GM12878 (cell line): ENCODE measurements around the gene REN. TPM values are rescaled to one million over a fixed set of nuclear protein-coding genes. Genes with fewer than 3 reads are reported as not detected.
A peak's percentile ranks its signal among the peaks of the same experiment; 100 is the strongest.

Source experiments
- ATAC-seq: fragments of 200-7000 bp; cut with Tn5 transposase; 3 replicates; pipeline ENCODE4 v1.9.1; 2020; ENCODE audit warnings: mild to moderate bottlenecking, moderate library complexity
- BruUV-seq: library from RNA; stranded (reverse); fragments of 400-500 nt; replicated peaks from 2 replicates; lab custom pipeline; 2021; lab: Mats Ljungman, UMichigan
- CTCF ChIA-PET: fragments of 300-600 bp; sonication (Branson Sonifier 250); formaldehyde crosslinking; extraction: SDS; loops from one replicate; lab custom pipeline; 2021; ENCODE audit warnings: inconsistent platforms; lab: Yijun Ruan, JAX
- POLR2A ChIA-PET: fragments of 350-600 bp; formaldehyde crosslinking; extraction: SDS; loops from one replicate; lab custom pipeline; 2021; ENCODE audit warnings: inconsistent platforms; lab: Charles Lee
- RAD21 ChIA-PET: fragments of 300-600 bp; sonication (Branson Sonifier 250); formaldehyde crosslinking; loops from one replicate; lab custom pipeline; 2023; ENCODE audit warnings: antibody characterized with exemption; ENCODE audit not compliant: unreplicated experiment; lab: Charles Lee
- SMC1A ChIA-PET: fragments of 300-600 bp; sonication (Branson Sonifier 250); formaldehyde crosslinking; loops from one replicate; lab custom pipeline; 2023; ENCODE audit not compliant: unreplicated experiment, uncharacterized antibody; lab: Charles Lee
- DNase-seq: peaks from one replicate; pipeline ENCODE4 v3.0.0-alpha.2; 2011; ENCODE audit warnings: low read depth, low spot score
- FAIRE-seq: peaks from 3 replicates; lab custom pipeline; 2011; peaks lifted over from hg19 to GRCh38; lab: Jason Lieb, UNC
- H2AFZ ChIP-seq: 2 replicates; pipeline ENCODE4 v1.6.0; 2011; ENCODE audit warnings: low read depth, low read length, control low read depth; ENCODE audit not compliant: control insufficient read depth
- H3K27ac ChIP-seq: 2 replicates; pipeline ENCODE4 v1.5.1; 2011; ENCODE audit warnings: control low read depth; ENCODE audit not compliant: control insufficient read depth, insufficient read depth
- H3K27me3 ChIP-seq, 2 experiments: replicated peaks in 1 of 2; 2 replicates each; pipeline versions ENCODE4 v1.6.0 to v1.6.1; 2011; ENCODE audit warnings: low read length in 1 of 2; ENCODE audit not compliant: control insufficient read depth in 2 of 2, insufficient read depth in 2 of 2
- H3K36me3 ChIP-seq, 2 experiments: 2 replicates each; pipeline ENCODE4 v1.5.1; 2011; ENCODE audit warnings: low read length in 1 of 2; ENCODE audit not compliant: control insufficient read depth in 2 of 2, insufficient read depth in 2 of 2
- H3K4me1 ChIP-seq: 2 replicates; pipeline ENCODE4 v1.6.1; 2011; ENCODE audit warnings: mild to moderate bottlenecking, low read length, moderate library complexity, mixed read lengths; ENCODE audit not compliant: control insufficient read depth, insufficient read depth
- H3K4me2 ChIP-seq: 2 replicates; pipeline ENCODE4 v1.6.0; 2011; ENCODE audit warnings: control low read depth; ENCODE audit not compliant: control insufficient read depth, insufficient read depth
- H3K4me3 ChIP-seq: fragments of 200-600 bp; sonication (generic); 2 replicates; pipeline ENCODE4 v1.5.1; 2016
- H3K79me2 ChIP-seq: 2 replicates; pipeline ENCODE4 v1.6.0; 2011; ENCODE audit warnings: low read length; ENCODE audit not compliant: control insufficient read depth, insufficient read depth
- H3K9ac ChIP-seq: 2 replicates; pipeline ENCODE4 v1.8.0; 2011; ENCODE audit warnings: low read length, control low read depth, mixed read lengths; ENCODE audit not compliant: control insufficient read depth, insufficient read depth
- H3K9me3 ChIP-seq: replicated peaks from 3 replicates; pipeline ENCODE4 v1.5.1; 2011; ENCODE audit warnings: mild to moderate bottlenecking, low read length; ENCODE audit not compliant: control insufficient read depth, insufficient read depth
- H4K20me1 ChIP-seq: 2 replicates; pipeline ENCODE4 v1.6.0; 2011; ENCODE audit not compliant: control insufficient read depth, insufficient read depth
- CHD2 ChIP-seq: IDR thresholded peaks from 2 replicates; pipeline ENCODE4 v1.6.1; 2011; ENCODE audit warnings: low read depth, low read length, improper control_type of control experiment, borderline replicate concordance
- JUND ChIP-seq: IDR thresholded peaks from 2 replicates; pipeline ENCODE4 v1.6.1; 2012; ENCODE audit warnings: low read depth, mild to moderate bottlenecking, low read length, improper control_type of control experiment, moderate library complexity
- MTA2 ChIP-seq: fragments of 450-650 bp; IDR thresholded peaks from 2 replicates; pipeline ENCODE4 v1.6.1; 2016; ENCODE audit warnings: low read depth, mild to moderate bottlenecking, moderate library complexity
- MXI1 ChIP-seq: fragments of 150-350 bp; IDR thresholded peaks from 2 replicates; pipeline ENCODE4 v1.6.1; 2011; ENCODE audit warnings: low read depth, mild to moderate bottlenecking, inconsistent platforms, low read length, improper control_type of control experiment
- RAD51 ChIP-seq: fragments of 450-650 bp; IDR thresholded peaks from 2 replicates; pipeline ENCODE4 v1.6.1; 2016; ENCODE audit warnings: moderate library complexity, mild to moderate bottlenecking, inconsistent platforms
- SMARCA5 ChIP-seq: fragments of 450-650 bp; IDR thresholded peaks from 2 replicates; pipeline ENCODE4 v1.6.1; 2017; ENCODE audit warnings: mild to moderate bottlenecking
- YY1 ChIP-seq: IDR thresholded peaks from 2 replicates; pipeline ENCODE4 v1.6.1; 2011; ENCODE audit warnings: low read depth, mild to moderate bottlenecking, low read length
- WGBS: methylation state at CpG from one replicate; pipeline ENCODE4 v1.1.6; 2016; ENCODE audit warnings: low lambda C conversion rate; ENCODE audit not compliant: insufficient replicate concordance, insufficient coverage; ENCODE audit errors: missing lambda C conversion rate; 5-methylcytosine and 5-hydroxymethylcytosine counted together
- in situ Hi-C: fragments of 300-500 bp; cut with MboI; formaldehyde crosslinking; loops from 9 replicates; pipeline ENCODE4 v1.14.3; 2018; ENCODE audit warnings: mixed read lengths
- intact Hi-C: fragments of 100-400 bp; cut with micrococcal nuclease; formaldehyde crosslinking; loops from one replicate; pipeline ENCODE4 v1.14.2; 2022; ENCODE audit not compliant: unreplicated experiment
- polyA plus RNA-seq, 11 experiments: library from polyadenylated mRNA; depleted of rRNA in 4 of 11; unstranded in 6 of 11; stranded (reverse) in 5 of 11; fragments of >200 nt; fragmentation: Nextera tagmentation in 4 of 11; fragmentation: Illumina TruSeq in 1 of 11; extraction: Ambion mirVana in 4 of 11; extraction: Trizol in 1 of 11; gene quantifications; 1 replicate in 1 of 11; 2 replicates in 10 of 11; pipeline versions ENCODE4 v1.2.1 to v1.2.3, GENCODE V29; 2011 to 2016; ENCODE audit warnings: inconsistent platforms in 2 of 11, missing spikeins in 2 of 11, low read depth in 1 of 11
- total RNA-seq, 4 experiments: library from RNA; depleted of rRNA in 3 of 4; stranded (reverse); fragments of >200 nt in 3 of 4; fragmentation: Illumina TruSeq in 1 of 4; extraction: Trizol in 1 of 4; gene quantifications; 2 replicates each; pipeline versions ENCODE4 v1.2.1 to v1.2.3, GENCODE V29; 2013 to 2021

The REN gene
- total and polyA plus RNA-seq, 10 of the 15 experiments (the other 5 are each of a cell fraction or from before 2014, with no cell fraction given), result not detected

DNA sequence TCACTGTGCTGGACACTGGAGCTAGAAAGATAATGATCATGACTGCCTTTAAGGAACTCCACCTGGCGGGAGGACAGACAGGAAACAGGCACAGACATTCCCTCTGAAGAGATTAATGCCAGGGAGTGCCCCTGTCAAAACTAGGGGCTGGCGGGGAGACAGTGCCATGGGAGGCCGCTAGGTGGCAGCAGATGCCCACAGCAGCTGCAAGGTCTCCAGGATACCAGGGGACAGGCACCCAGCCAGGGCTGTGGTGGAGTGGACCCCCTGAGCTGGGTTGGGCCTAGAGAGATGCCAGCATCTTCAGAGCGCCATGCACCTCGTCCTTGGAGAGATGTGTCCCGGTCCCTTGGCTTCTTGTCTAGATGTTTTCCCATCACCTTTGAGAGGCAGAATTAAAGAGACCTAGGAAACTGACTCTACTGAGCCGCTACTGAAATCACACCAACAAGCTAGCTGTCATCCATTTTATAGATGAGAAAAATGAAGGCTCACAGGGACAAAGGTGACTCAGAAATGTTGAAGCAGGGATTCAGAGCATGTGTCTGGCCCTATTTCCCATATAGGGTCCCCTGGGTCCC, 3.6 kb downstream of the REN start (continued):
- TF ChIP-seq MXI1 (no peak), CHD2 (no peak), SMARCA5 (peak; percentile 46; the same call in 1 of the 2 replicates), RAD51 (no peak), YY1 (peak; percentile 55; the same call in 1 of the 2 replicates), JUND (0 out of 2 replicates have a peak, but pooled peaks have one; percentile 34)

DNA sequence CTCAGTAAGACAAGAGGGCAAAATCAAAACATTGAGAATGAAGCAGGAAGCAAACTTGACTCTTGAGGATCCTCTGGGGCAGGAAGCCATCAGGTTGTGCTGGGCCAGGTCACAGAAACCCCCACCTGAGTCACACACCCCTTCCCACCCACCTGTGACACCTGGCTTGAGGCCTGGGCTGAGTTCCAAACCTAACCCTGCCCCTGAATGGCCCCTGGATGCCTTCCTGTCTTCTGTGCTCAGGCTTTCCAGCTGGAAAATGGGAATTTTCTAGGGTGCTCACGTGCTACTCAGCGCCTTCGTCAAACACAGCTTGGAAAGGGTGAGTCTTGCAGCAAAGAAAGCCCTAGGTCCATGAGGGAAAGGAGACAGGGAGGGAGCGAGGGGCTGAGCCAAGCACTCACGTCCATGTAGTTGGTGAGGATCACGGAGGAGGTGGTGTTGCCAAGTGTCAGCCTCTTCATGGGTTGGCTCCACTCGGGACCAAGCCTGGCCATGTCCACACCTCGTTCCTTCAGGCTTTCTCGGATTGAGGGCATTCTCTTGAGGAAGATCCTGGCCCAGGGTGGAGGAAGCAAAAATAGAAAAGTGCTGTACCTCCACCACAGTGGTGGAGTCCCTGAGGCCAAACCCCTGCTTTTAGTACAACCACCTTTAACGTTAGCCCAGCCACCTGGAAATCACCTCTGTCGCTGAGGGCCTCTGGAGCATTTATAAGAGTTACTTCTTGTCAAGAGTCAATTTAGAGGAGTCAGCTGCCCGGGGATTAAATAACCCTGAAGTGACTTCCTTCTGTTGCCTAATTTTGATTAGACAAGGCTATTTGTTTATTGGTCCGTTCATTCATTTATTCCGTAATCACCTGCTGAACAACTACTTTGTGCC, 4.3 kb downstream of the REN start:
- Histone ChIP-seq H3K4me2 (no peak overlapping the region), H4K20me1 (no peaks in the 10 kb centered on the region), H3K4me3 (no peak overlapping the region), H3K9me3 (no peaks in the 10 kb centered on the region), H3K27me3 (no peaks in the 10 kb centered on the region; a peak in 1 of 4 replicates), H2AFZ (no peak overlapping the region), H3K36me3 (no peaks in the 10 kb centered on the region), H3K4me1 (no peaks in the 10 kb centered on the region), H3K27ac (no peak overlapping the region), H3K79me2 (no peaks in the 10 kb centered on the region), H3K9ac (no peak overlapping the region)
- no peak for TF ChIP-seq MTA2
- no peak for FAIRE-seq
- intact Hi-C loops, result loop anchor here (1.0 to 10.0 kb wide), 5 partner anchors 45 to 343 kb away; partner anchors contain the start of gene SNRPE
- CTCF ChIA-PET, result interaction anchor here (0.6 to 9.3 kb wide), 20 partner anchors 10 to 645 kb away, joined by 3 to 195 read pairs (median 5); partner anchors contain the start of gene PLEKHA6
- WGBS, result 24% methylated on average over 14 of the region's 14 CpGs
- POLR2A ChIA-PET, result no interaction called here
- no peak; the same call in 2 of the 3 replicates for ATAC-seq
- SMC1A ChIA-PET, result interaction anchor here (0.6 to 9.1 kb wide), 9 partner anchors 16 to 236 kb away, joined by 3 to 97 read pairs (median 7); partner anchors contain the start of gene PLEKHA6
- DNase-seq, result no peak
- RAD21 ChIA-PET, result interaction anchor here (0.6 to 5.9 kb wide), 9 partner anchors 31 to 269 kb away, joined by 3 to 72 read pairs (median 5); partner anchors contain the start of gene PLEKHA6
- BruUV-seq, result no TSS peak
- in situ Hi-C loops, result loop anchor here (10.0 kb wide), 1 partner anchor 343 kb away; no protein-coding TSS in a partner anchor
